Tibial nerve (tissue), 4 donors: ENCODE data around the gene TGIF1.

Source experiments
- EP300 ChIP-seq, 2 donors: sonication (generic); formaldehyde crosslinking; IDR thresholded peaks; one replicate each; pipeline ENCODE4 v1.6.1; 2017; ENCODE audit warnings: antibody characterized with exemption in 2 of 2, mild to moderate bottlenecking in 1 of 2
- POLR2A ChIP-seq, 2 donors: fragments of 450-650 bp; IDR thresholded peaks; one replicate each; pipeline ENCODE4 v1.6.1; 2017; ENCODE audit warnings: antibody characterized with exemption in 2 of 2, mild to moderate bottlenecking in 2 of 2, moderate library complexity in 2 of 2
- TF ChIP-seq, protein P1 (sequence below), 5 experiments: fragments of 200-600 bp in 3 of 5; fragments of 450-650 bp in 2 of 5; sonication (generic) in 3 of 5; IDR thresholded peaks; one replicate each; pipeline ENCODE4 v1.5.1; 2016 to 2019; ENCODE audit warnings: antibody characterized with exemption in 5 of 5, mild to moderate bottlenecking in 3 of 5, moderate library complexity in 2 of 5

- no peak for TF ChIP-seq EP300 (IDR thresholded peaks at IDR 0.05)
- TF ChIP-seq POLR2A (IDR thresholded peaks at IDR 0.05): no peak
- TF ChIP-seq, protein P1, sequence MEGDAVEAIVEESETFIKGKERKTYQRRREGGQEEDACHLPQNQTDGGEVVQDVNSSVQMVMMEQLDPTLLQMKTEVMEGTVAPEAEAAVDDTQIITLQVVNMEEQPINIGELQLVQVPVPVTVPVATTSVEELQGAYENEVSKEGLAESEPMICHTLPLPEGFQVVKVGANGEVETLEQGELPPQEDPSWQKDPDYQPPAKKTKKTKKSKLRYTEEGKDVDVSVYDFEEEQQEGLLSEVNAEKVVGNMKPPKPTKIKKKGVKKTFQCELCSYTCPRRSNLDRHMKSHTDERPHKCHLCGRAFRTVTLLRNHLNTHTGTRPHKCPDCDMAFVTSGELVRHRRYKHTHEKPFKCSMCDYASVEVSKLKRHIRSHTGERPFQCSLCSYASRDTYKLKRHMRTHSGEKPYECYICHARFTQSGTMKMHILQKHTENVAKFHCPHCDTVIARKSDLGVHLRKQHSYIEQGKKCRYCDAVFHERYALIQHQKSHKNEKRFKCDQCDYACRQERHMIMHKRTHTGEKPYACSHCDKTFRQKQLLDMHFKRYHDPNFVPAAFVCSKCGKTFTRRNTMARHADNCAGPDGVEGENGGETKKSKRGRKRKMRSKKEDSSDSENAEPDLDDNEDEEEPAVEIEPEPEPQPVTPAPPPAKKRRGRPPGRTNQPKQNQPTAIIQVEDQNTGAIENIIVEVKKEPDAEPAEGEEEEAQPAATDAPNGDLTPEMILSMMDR (IDR thresholded peaks at IDR 0.05): no peak
Measured at GRCh38 chr18:3492721-3493120, 42.7 kb downstream of the TGIF1 start.
